T-helper 1 cell treated with Interleukin-12 subunit alpha and Interleukin-12 subunit beta and Interleukin-4 antibody, amounts not matched to agents 30 μg/mL and 1 μg/mL, for 36 hours (primary cell): ENCODE results near the gene PET100.

Experiments
- H3K27ac Mint-ChIP-seq: one replicate; pipeline ENCODE4 v1.8.0; 2021; ENCODE audit warnings: mild to moderate bottlenecking, mixed read lengths
- H3K27me3 Mint-ChIP-seq: one replicate; pipeline ENCODE4 v1.8.0; 2021; ENCODE audit warnings: low read depth, mixed read lengths
- H3K36me3 Mint-ChIP-seq: one replicate; pipeline ENCODE4 v1.8.0; 2021; ENCODE audit warnings: low read depth, mixed read lengths
- H3K4me1 Mint-ChIP-seq: one replicate; pipeline ENCODE4 v1.8.0; 2021; ENCODE audit warnings: low read depth, mixed read lengths
- H3K4me3 Mint-ChIP-seq: one replicate; pipeline ENCODE4 v1.8.0; 2021; ENCODE audit warnings: mild to moderate bottlenecking, moderate library complexity, mixed read lengths
- H3K9me3 Mint-ChIP-seq: one replicate; pipeline ENCODE4 v1.8.0; 2021; ENCODE audit warnings: mixed read lengths

PET100 gene

GRCh38 chr19:7629347-7630054 is at the start of gene PET100, which contains the start of gene XAB2:
TSS of gene PET100 (plus strand) at chr19:7629793. CDS start at chr19:7629834, 41 bp downstream.
TSS of gene XAB2 (minus strand) at chr19:7629545. CDS start at chr19:7629527, 18 bp downstream.
- Mint-ChIP-seq H3K36me3 (peaks cover 13% of the 10 kb centered on the region), H3K9me3 (no peaks in the 10 kb centered on the region), H3K4me1 (peaks cover 31% of the 10 kb centered on the region), H3K27ac (peak within 1 kb of the TSS; percentile 100), H3K4me3 (peak within 1 kb of the TSS; percentile 99), H3K27me3 (no peaks in the 10 kb centered on the region)

GRCh38 chr19:7582446-7582845 is 47.1 kb upstream of the PET100 start:
- Mint-ChIP-seq H3K9me3 (no peaks in the 10 kb centered on the region), H3K4me3 (no peak overlapping the region), H3K27me3 (no peaks in the 10 kb centered on the region), H3K27ac (no peak overlapping the region), H3K4me1 (no peaks in the 10 kb centered on the region), H3K36me3 (no peaks in the 10 kb centered on the region)

GRCh38 chr19:7589822-7590221 is 39.8 kb upstream of the PET100 start:
- H3K9me3 Mint-ChIP-seq = no peaks in the 10 kb centered on the region
- H3K27ac Mint-ChIP-seq = no peak overlapping the region
- no peaks in the 10 kb centered on the region for H3K36me3 Mint-ChIP-seq
- H3K4me1 Mint-ChIP-seq = no peaks in the 10 kb centered on the region
- peaks cover 17% of the 10 kb centered on the region for H3K27me3 Mint-ChIP-seq
- no peak overlapping the region for H3K4me3 Mint-ChIP-seq

- H3K36me3 Mint-ChIP-seq = no peaks in the 10 kb centered on the region
- peaks cover 21% of the 10 kb centered on the region for H3K27me3 Mint-ChIP-seq
- peaks cover 2% of the 10 kb centered on the region for H3K4me1 Mint-ChIP-seq
- H3K9me3 Mint-ChIP-seq = no peaks in the 10 kb centered on the region
- no peak overlapping the region for H3K4me3 Mint-ChIP-seq
- H3K27ac Mint-ChIP-seq = no peak overlapping the region
Measured at GRCh38 chr19:7590256-7590655, 39.3 kb upstream of the PET100 start.

GRCh38 chr19:7595466-7596133 is 34.0 kb upstream of the PET100 start, which contains the start of gene CAMSAP3:
TSS of gene CAMSAP3 (plus strand) at chr19:7595863. CDS start at chr19:7596003, 140 bp downstream.
- H3K9me3 Mint-ChIP-seq = no peaks in the 10 kb centered on the region
- no peaks in the 10 kb centered on the region for H3K36me3 Mint-ChIP-seq
- peaks cover 42% of the 10 kb centered on the region for H3K27me3 Mint-ChIP-seq
- no peak within 1 kb of the TSS for H3K27ac Mint-ChIP-seq
- H3K4me3 Mint-ChIP-seq = peak within 1 kb of the TSS; percentile 30
- peaks cover 3% of the 10 kb centered on the region for H3K4me1 Mint-ChIP-seq

GRCh38 chr19:7596211-7596937 is 33.2 kb upstream of the PET100 start:
- Mint-ChIP-seq H3K27ac (no peak overlapping the region), H3K36me3 (no peaks in the 10 kb centered on the region), H3K4me3 (peak overlapping the region; percentile 25), H3K4me1 (peaks cover 3% of the 10 kb centered on the region), H3K27me3 (peaks cover 42% of the 10 kb centered on the region), H3K9me3 (no peaks in the 10 kb centered on the region)

GRCh38 chr19:7597689-7598088 is 31.9 kb upstream of the PET100 start:
- H3K4me1 Mint-ChIP-seq = peaks cover 3% of the 10 kb centered on the region
- no peak overlapping the region for H3K27ac Mint-ChIP-seq
- H3K4me3 Mint-ChIP-seq = no peak overlapping the region
- H3K9me3 Mint-ChIP-seq = no peaks in the 10 kb centered on the region
- H3K27me3 Mint-ChIP-seq = peaks cover 42% of the 10 kb centered on the region
- H3K36me3 Mint-ChIP-seq = no peaks in the 10 kb centered on the region

GRCh38 chr19:7598180-7598579 is 31.4 kb upstream of the PET100 start:
- no peak overlapping the region for H3K27ac Mint-ChIP-seq
- H3K36me3 Mint-ChIP-seq = no peaks in the 10 kb centered on the region
- peaks cover 41% of the 10 kb centered on the region for H3K27me3 Mint-ChIP-seq
- no peaks in the 10 kb centered on the region for H3K9me3 Mint-ChIP-seq
- no peak overlapping the region for H3K4me3 Mint-ChIP-seq
- H3K4me1 Mint-ChIP-seq = peaks cover 3% of the 10 kb centered on the region

- H3K36me3 Mint-ChIP-seq = no peaks in the 10 kb centered on the region
- no peak overlapping the region for H3K27ac Mint-ChIP-seq
- no peaks in the 10 kb centered on the region for H3K9me3 Mint-ChIP-seq
- no peaks in the 10 kb centered on the region for H3K4me1 Mint-ChIP-seq
- peaks cover 19% of the 10 kb centered on the region for H3K27me3 Mint-ChIP-seq
- no peak overlapping the region for H3K4me3 Mint-ChIP-seq
Measured at GRCh38 chr19:7600721-7601120, 28.9 kb upstream of the PET100 start.

- no peak overlapping the region for H3K27ac Mint-ChIP-seq
- peaks cover 11% of the 10 kb centered on the region for H3K27me3 Mint-ChIP-seq
- no peak overlapping the region for H3K4me3 Mint-ChIP-seq
Measured at GRCh38 chr19:7602240-7602934, 27.2 kb upstream of the PET100 start.

GRCh38 chr19:7602935-7603497 is 26.6 kb upstream of the PET100 start:
- no peaks in the 10 kb centered on the region for H3K9me3 Mint-ChIP-seq
- H3K4me3 Mint-ChIP-seq = no peak overlapping the region
- no peak overlapping the region for H3K27ac Mint-ChIP-seq
- no peaks in the 10 kb centered on the region for H3K36me3 Mint-ChIP-seq
- peaks cover 4% of the 10 kb centered on the region for H3K27me3 Mint-ChIP-seq
- H3K4me1 Mint-ChIP-seq = no peaks in the 10 kb centered on the region

More at GRCh38 chr19:7602240-7602934, 27.2 kb upstream of the PET100 start:
- H3K4me1 Mint-ChIP-seq = no peaks in the 10 kb centered on the region
- H3K9me3 Mint-ChIP-seq = no peaks in the 10 kb centered on the region
- H3K36me3 Mint-ChIP-seq = no peaks in the 10 kb centered on the region

GRCh38 chr19:7603919-7604318 is 25.7 kb upstream of the PET100 start:
- H3K27ac Mint-ChIP-seq = no peak overlapping the region
- no peaks in the 10 kb centered on the region for H3K4me1 Mint-ChIP-seq
- no peaks in the 10 kb centered on the region for H3K36me3 Mint-ChIP-seq
- H3K9me3 Mint-ChIP-seq = no peaks in the 10 kb centered on the region
- H3K27me3 Mint-ChIP-seq = no peaks in the 10 kb centered on the region
- no peak overlapping the region for H3K4me3 Mint-ChIP-seq

GRCh38 chr19:7605490-7606222 is 23.9 kb upstream of the PET100 start:
- H3K27ac Mint-ChIP-seq = no peak overlapping the region
- H3K9me3 Mint-ChIP-seq = no peaks in the 10 kb centered on the region
- no peak overlapping the region for H3K4me3 Mint-ChIP-seq
- H3K27me3 Mint-ChIP-seq = no peaks in the 10 kb centered on the region
- H3K4me1 Mint-ChIP-seq = no peaks in the 10 kb centered on the region
- H3K36me3 Mint-ChIP-seq = no peaks in the 10 kb centered on the region
